ENCODE results near the gene ZNF280D. TPM values are rescaled to one million over a fixed set of nuclear protein-coding genes. Genes with fewer than 3 reads are reported as not detected.

Gene ZNF280D
- total RNA-seq, 1 donor, result 55.3 TPM

GRCh38 chr15:56732135-56732885 is 999 bp downstream of the ZNF280D start:
- no peak for TF ChIP-seq CTCF (IDR thresholded peaks at IDR 0.05; ENCODE audit: insufficient read depth, low read length)
- H3K4me3 ChIP-seq (ENCODE audit: low read depth, low read length), result peak overlapping the region; percentile 81
- peak; percentile 66 for DNase-seq (ENCODE audit: low read depth)

GRCh38 chr15:56731548-56731947 is 1.8 kb downstream of the ZNF280D start:
- no peak for TF ChIP-seq CTCF (IDR thresholded peaks at IDR 0.05; ENCODE audit: insufficient read depth, low read length)
- peak overlapping the region; percentile 81 for H3K4me3 ChIP-seq (ENCODE audit: low read depth, low read length)
- no peak for DNase-seq (ENCODE audit: low read depth)

- TF ChIP-seq CTCF (IDR thresholded peaks at IDR 0.05; ENCODE audit: insufficient read depth, low read length), result no peak
- H3K4me3 ChIP-seq (ENCODE audit: low read depth, low read length), result no peak overlapping the region
- DNase-seq (ENCODE audit: low read depth), result no peak
These were observed 3.7 kb downstream of the ZNF280D start for GRCh38 chr15:56729561-56729960.

- TF ChIP-seq CTCF (IDR thresholded peaks at IDR 0.05; ENCODE audit: insufficient read depth, low read length), result no peak
- no peak for DNase-seq (ENCODE audit: low read depth)
- no peak overlapping the region for H3K4me3 ChIP-seq (ENCODE audit: low read depth, low read length)
These were observed 7.9 kb downstream of the ZNF280D start for GRCh38 chr15:56725386-56725785.

- no peak overlapping the region for H3K4me3 ChIP-seq (ENCODE audit: low read depth, low read length)
- TF ChIP-seq CTCF (IDR thresholded peaks at IDR 0.05; ENCODE audit: insufficient read depth, low read length), result no peak
- no peak for DNase-seq (ENCODE audit: low read depth)
These were observed 9.1 kb downstream of the ZNF280D start for GRCh38 chr15:56724232-56724631.

GRCh38 chr15:56723787-56724186 is 9.5 kb downstream of the ZNF280D start:
- no peak overlapping the region for H3K4me3 ChIP-seq (ENCODE audit: low read depth, low read length)
- no peak for TF ChIP-seq CTCF (IDR thresholded peaks at IDR 0.05; ENCODE audit: insufficient read depth, low read length)
- no peak for DNase-seq (ENCODE audit: low read depth)

Measured in fibroblast of the aortic adventitia (primary cell).